MCF 10A (cell line): ENCODE measurements around the gene RBP4. TPM values are rescaled to one million over a fixed set of nuclear protein-coding genes. Genes with fewer than 3 reads are reported as not detected.
A peak's percentile ranks its signal among the peaks of the same experiment; 100 is the strongest.

Source experiments
- BruUV-seq: library from RNA; stranded (reverse); fragments of 400-500 nt; replicated peaks from 2 replicates; lab custom pipeline; 2021; lab: Mats Ljungman, UMichigan
- CTCF ChIA-PET: fragments of 300-600 bp; sonication (Branson Sonifier 250); formaldehyde crosslinking; extraction: SDS; loops from one replicate; lab custom pipeline; 2021; ENCODE audit warnings: antibody characterized with exemption, inconsistent platforms; lab: Yijun Ruan, JAX
- POLR2A ChIA-PET: fragments of 300-600, 350-650 bp; sonication (Branson Sonifier 250); formaldehyde crosslinking; extraction: SDS; loops from one replicate; lab custom pipeline; 2020; ENCODE audit warnings: antibody characterized with exemption, inconsistent platforms; lab: Yijun Ruan, JAX
- DNase-seq: peaks from one replicate; pipeline ENCODE4 v3.0.0-alpha.2; 2018; ENCODE audit not compliant: unreplicated experiment
- H3K27ac Mint-ChIP-seq: one replicate; pipeline ENCODE4 v1.8.0; 2022; ENCODE audit warnings: mild to moderate bottlenecking, low read depth, mixed read lengths; ENCODE audit not compliant: unreplicated experiment
- H3K27me3 Mint-ChIP-seq: one replicate; pipeline ENCODE4 v1.8.0; 2022; ENCODE audit warnings: mixed read lengths; ENCODE audit not compliant: insufficient read depth, unreplicated experiment
- H3K36me3 Mint-ChIP-seq: one replicate; pipeline ENCODE4 v1.8.0; 2022; ENCODE audit warnings: mild to moderate bottlenecking, moderate library complexity, mixed read lengths; ENCODE audit not compliant: insufficient read depth, unreplicated experiment
- H3K4me1 Mint-ChIP-seq: one replicate; pipeline ENCODE4 v1.8.0; 2022; ENCODE audit warnings: mixed read lengths; ENCODE audit not compliant: insufficient read depth, unreplicated experiment
- H3K4me3 Mint-ChIP-seq: one replicate; pipeline ENCODE4 v1.8.0; 2022; ENCODE audit warnings: mild to moderate bottlenecking, moderate library complexity, mixed read lengths; ENCODE audit not compliant: unreplicated experiment
- H3K9me3 Mint-ChIP-seq: one replicate; pipeline ENCODE4 v1.8.0; 2022; ENCODE audit warnings: mixed read lengths; ENCODE audit not compliant: unreplicated experiment
- intact Hi-C: fragments of 100-400 bp; cut with micrococcal nuclease; formaldehyde crosslinking; loops from 2 replicates; pipeline ENCODE4 v1.14.1; 2022
- total RNA-seq: library from RNA; stranded (reverse); gene quantifications from 2 replicates; pipeline ENCODE4 v1.2.3, GENCODE V29; 2022
- TF ChIP-seq, protein P1 (sequence below): fragments of 200-600 bp; IDR thresholded peaks from one replicate; pipeline ENCODE4 v1.8.0; 2022; ENCODE audit warnings: antibody characterized with exemption, mild to moderate bottlenecking; ENCODE audit not compliant: unreplicated experiment

RBP4 gene
- total RNA-seq, 1 experiment from 2014 or later: not detected

DNA sequence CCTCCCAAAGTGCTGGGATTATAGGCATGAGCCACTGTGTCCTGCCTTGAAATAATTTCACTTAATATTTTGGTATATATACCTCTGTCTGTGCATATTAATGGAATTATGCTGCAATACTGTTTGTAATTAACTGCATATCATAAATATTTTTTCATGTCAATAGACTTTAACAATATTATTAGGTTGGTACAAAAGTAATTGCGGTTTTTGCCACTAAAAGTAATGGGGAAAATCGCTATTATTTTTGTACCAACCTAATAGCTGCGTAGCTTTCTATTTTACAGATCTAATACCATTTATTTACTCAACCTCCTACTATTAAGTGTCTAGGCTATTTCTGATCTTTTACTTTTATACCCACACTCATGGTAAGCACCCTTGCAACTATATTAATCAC, 7.4 kb upstream of the RBP4 start:
- H3K4me1 Mint-ChIP-seq: no peaks in the 10 kb centered on the region
- POLR2A ChIA-PET: no interaction called here
- CTCF ChIA-PET: interaction anchor here (0.6 kb wide), 1 partner anchor 364 kb away, joined by 3 read pairs; no protein-coding TSS in a partner anchor
- no TSS peak for BruUV-seq
- no peak overlapping the region for H3K4me3 Mint-ChIP-seq
- H3K36me3 Mint-ChIP-seq: no peaks in the 10 kb centered on the region
- H3K27me3 Mint-ChIP-seq: no peaks in the 10 kb centered on the region
- H3K27ac Mint-ChIP-seq: no peak overlapping the region
- no peak for DNase-seq
- no peaks in the 10 kb centered on the region for H3K9me3 Mint-ChIP-seq
- intact Hi-C loops: no loop called here
- TF ChIP-seq, protein P1, sequence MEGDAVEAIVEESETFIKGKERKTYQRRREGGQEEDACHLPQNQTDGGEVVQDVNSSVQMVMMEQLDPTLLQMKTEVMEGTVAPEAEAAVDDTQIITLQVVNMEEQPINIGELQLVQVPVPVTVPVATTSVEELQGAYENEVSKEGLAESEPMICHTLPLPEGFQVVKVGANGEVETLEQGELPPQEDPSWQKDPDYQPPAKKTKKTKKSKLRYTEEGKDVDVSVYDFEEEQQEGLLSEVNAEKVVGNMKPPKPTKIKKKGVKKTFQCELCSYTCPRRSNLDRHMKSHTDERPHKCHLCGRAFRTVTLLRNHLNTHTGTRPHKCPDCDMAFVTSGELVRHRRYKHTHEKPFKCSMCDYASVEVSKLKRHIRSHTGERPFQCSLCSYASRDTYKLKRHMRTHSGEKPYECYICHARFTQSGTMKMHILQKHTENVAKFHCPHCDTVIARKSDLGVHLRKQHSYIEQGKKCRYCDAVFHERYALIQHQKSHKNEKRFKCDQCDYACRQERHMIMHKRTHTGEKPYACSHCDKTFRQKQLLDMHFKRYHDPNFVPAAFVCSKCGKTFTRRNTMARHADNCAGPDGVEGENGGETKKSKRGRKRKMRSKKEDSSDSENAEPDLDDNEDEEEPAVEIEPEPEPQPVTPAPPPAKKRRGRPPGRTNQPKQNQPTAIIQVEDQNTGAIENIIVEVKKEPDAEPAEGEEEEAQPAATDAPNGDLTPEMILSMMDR: no peak

DNA sequence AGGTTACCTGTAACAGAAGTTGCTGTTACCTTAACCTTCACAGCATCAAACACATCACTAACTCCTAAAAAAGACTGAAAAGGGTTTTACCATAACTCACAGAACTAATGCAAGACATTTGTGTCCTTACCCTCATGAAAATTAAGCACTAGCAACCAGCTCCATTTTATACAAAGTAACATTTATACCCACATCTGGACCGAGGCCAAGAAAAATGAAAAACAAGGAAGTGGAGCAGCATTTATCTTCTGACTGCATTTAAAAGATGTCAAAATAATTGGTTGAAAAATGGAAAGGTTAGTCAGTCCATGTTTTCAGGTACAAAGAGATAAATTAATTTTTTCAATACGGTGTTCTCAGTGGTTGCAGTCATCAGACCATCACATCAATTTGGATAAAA, 3.1 kb upstream of the RBP4 start:
- no TSS peak for BruUV-seq

DNA sequence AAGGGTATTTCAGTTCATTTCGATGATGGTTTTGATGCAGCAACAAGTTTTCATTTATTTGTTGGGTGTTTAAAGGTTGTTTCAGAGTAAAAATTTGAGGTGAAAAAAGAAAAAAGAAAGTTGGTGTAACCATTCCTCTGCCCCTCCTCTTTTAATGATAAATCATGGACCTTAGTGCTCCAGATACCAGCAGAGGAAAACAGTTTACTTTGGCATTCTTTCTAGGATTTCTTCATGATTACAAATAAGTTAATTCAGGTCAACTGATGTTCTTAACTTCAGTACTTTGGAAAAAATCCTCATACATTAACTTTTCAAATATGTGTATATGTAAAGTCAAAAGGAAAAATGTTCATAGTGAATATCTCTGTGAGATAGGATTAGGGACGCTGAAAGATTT, 2.0 kb upstream of the RBP4 start:
- H3K27ac Mint-ChIP-seq: no peak overlapping the region
- H3K9me3 Mint-ChIP-seq: no peaks in the 10 kb centered on the region
- H3K4me3 Mint-ChIP-seq: no peak overlapping the region
- DNase-seq: no peak
- H3K27me3 Mint-ChIP-seq: peaks cover 15% of the 10 kb centered on the region
- POLR2A ChIA-PET: no interaction called here
- H3K4me1 Mint-ChIP-seq: peaks cover 5% of the 10 kb centered on the region
- TF ChIP-seq, protein P1: no peak
- intact Hi-C loops: no loop called here
- BruUV-seq: no TSS peak
- no peaks in the 10 kb centered on the region for H3K36me3 Mint-ChIP-seq
- CTCF ChIA-PET: no interaction called here

More for the DNA sequence above, 3.1 kb upstream of the RBP4 start:
- H3K9me3 Mint-ChIP-seq: no peaks in the 10 kb centered on the region
- H3K27ac Mint-ChIP-seq: no peak overlapping the region
- no peak overlapping the region for H3K4me3 Mint-ChIP-seq
- peaks cover 15% of the 10 kb centered on the region for H3K27me3 Mint-ChIP-seq
- ChIA-PET CTCF (interaction anchor here (1.0 kb wide), 1 partner anchor 50 kb away, joined by 4 read pairs; no protein-coding TSS in a partner anchor), POLR2A (interaction anchor here (0.8 kb wide), 1 partner anchor 15 kb away, joined by 3 read pairs; no protein-coding TSS in a partner anchor)
- H3K4me1 Mint-ChIP-seq: peaks cover 5% of the 10 kb centered on the region
- DNase-seq: peak; percentile 14
- no peaks in the 10 kb centered on the region for H3K36me3 Mint-ChIP-seq
- TF ChIP-seq, protein P1: no peak
- intact Hi-C loops: no loop called here

DNA sequence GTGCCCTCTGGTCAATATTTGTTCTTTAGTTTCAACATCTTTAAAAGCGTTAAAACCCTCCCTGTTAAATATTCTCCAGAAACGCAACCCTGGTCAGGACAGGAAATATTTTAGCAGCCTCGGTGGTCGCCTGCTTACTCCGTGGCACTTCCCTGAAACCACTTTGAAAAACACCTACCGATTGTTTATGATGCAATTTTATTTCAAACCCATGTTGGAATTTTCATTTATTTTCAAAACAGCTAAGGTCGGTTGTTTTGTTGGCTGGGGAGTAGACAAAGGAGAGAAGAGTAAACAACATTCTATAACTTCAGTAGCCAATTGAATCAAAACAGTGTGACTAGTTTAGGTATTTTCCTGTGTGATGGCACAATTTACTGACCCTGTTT, 733 bp upstream of the RBP4 start:
- Mint-ChIP-seq H3K4me3 (no peak overlapping the region), H3K27me3 (peaks cover 15% of the 10 kb centered on the region), H3K9me3 (no peaks in the 10 kb centered on the region), H3K27ac (no peak overlapping the region), H3K4me1 (peaks cover 5% of the 10 kb centered on the region), H3K36me3 (no peaks in the 10 kb centered on the region)
- intact Hi-C loops: no loop called here
- CTCF ChIA-PET: no interaction called here
- POLR2A ChIA-PET: no interaction called here
- no peak for DNase-seq
- no TSS peak for BruUV-seq
- TF ChIP-seq, protein P1: no peak
